D341Med (cell line): ENCODE measurements around the gene RYR1.
"Not testable (repeated sequence)": the region's sequence is repeated elsewhere in the genome, so short reads cannot be mapped to it uniquely, and the experiment has no call there.

Source experiments
- DNase-seq: peaks from one replicate; pipeline ENCODE4 v3.0.0; 2012; ENCODE audit warnings: low spot score

The RYR1 gene

GRCh38 chr19:38490861-38491260 lies 57.4 kb downstream of the RYR1 start:
- DNase-seq: no peak

- no peak for DNase-seq
Measured at GRCh38 chr19:38492181-38492813, 58.8 kb downstream of the RYR1 start.

- no peak for DNase-seq
Measured at GRCh38 chr19:38494379-38494778, 60.9 kb downstream of the RYR1 start.

DNA sequence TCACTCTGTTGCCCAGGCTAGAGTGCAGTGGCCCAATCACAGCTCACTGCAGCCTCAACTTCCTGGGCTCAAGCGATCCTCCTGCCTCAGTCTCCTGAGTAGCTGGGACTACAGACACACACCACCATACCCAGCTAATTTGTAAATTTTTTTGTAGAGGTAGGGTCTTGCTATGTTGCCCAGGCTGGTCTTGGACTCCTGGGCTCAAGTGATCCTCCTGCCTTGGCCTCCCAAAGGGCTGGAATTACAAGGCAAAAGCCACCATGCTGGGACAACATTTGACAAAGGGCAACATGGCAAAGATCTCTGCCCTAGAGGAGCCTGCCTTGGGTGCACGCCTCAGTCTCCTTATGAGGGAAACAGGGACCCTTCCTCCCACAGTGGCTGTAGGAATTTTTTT lies 61.9 kb downstream of the RYR1 start:
- not testable (repeated sequence) for DNase-seq

DNA sequence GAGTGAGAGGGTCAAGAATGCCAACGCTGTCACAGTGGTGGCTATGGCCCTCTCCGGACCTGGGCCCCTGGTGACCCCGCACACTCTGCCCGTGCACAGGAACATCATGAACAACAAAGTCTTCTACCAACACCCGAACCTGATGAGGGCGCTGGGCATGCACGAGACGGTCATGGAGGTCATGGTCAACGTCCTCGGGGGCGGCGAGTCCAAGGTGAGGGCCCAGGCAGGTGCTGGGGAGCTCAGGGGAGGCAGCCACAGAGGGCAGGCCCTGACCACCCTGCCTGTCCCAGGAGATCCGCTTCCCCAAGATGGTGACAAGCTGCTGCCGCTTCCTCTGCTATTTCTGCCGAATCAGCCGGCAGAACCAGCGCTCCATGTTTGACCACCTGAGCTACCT lies 62.6 kb downstream of the RYR1 start:
- DNase-seq: no peak

DNA sequence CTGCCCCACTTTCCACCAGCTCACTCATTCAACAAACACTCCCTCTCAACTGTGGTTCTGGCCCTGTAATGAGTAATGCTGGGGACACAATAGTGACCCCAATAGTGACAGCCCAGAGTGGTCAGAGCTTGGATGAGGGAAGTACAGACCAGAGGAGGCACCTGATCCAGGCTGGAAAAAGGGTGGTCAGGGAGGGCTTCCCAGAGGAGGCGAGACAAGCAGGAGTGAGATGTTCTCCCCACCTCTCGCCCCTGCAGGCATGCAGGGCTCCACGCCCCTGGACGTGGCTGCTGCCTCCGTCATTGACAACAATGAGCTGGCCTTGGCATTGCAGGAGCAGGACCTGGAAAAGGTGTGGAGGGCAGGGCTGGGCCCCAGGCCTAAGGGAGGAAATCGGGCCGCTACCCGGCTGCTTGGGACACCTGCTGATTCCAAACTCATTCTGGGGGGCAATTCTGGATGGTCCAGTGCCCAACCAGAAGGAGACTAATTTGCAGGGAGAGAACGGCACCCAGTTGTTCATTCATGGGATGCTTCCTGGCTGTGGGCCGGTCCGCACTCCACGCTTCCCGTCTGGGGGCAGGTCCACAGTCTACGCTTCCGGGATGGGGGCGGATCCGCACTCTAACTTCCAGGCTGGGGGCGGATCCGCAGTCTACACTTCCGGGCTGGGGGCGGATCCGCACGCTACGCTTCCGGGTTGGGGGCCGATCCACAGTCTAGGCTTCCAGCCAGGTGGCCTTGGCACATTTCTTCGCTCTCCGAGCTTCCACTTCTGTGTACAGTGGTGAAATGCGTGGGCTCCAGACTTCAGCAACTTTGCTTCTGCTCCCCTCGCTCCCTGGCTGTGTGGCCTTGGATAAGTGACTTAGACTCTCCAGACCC lies 63.4 kb downstream of the RYR1 start:
- DNase-seq: no peak

GRCh38 chr19:38497907-38498306 lies 64.4 kb downstream of the RYR1 start:
- DNase-seq: no peak

DNA sequence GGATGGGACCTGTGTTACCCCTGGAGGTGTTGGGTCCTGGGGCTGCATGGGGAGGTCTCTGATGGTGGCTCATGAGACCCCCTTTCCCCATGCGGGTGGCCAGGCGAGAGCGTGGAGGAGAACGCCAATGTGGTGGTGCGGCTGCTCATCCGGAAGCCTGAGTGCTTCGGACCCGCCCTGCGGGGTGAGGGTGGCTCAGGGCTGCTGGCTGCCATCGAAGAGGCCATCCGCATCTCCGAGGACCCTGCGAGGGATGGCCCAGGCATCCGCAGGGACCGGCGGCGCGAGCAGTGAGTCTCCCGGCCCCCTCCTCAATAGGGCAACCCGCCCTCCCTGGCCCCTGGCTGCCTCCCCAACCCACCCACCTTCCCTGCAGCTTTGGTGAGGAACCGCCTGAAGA lies 66.0 kb downstream of the RYR1 start:
- no peak for DNase-seq

GRCh38 chr19:38500450-38500849 lies 67.0 kb downstream of the RYR1 start:
- no peak for DNase-seq

- no peak for DNase-seq
Measured at GRCh38 chr19:38502410-38503076, 69.1 kb downstream of the RYR1 start.

GRCh38 chr19:38503077-38503410 lies 69.6 kb downstream of the RYR1 start:
- no peak for DNase-seq

DNA sequence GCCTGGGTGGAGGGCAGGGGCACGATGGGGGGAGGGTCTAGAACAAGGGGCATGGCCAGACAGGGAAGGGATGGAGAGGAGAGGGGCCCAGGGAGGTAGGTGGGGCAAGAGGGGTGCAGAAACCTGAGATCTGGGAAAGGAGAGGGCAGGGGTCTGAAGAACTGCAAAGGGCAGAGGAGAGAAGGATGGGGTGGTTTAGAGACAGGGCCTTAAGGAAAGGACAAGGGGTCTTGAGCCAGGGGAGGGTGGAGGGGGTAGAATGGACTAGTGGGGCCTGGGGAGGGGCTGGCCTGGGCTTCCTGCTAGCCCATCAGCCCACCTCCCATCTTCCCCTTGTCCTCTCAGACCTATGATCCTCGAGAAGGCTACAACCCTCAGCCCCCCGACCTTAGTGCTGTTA lies 72.5 kb downstream of the RYR1 start:
- DNase-seq: peak; percentile 21

GRCh38 chr19:38506375-38506722 lies 72.9 kb downstream of the RYR1 start:
- DNase-seq: no peak

DNA sequence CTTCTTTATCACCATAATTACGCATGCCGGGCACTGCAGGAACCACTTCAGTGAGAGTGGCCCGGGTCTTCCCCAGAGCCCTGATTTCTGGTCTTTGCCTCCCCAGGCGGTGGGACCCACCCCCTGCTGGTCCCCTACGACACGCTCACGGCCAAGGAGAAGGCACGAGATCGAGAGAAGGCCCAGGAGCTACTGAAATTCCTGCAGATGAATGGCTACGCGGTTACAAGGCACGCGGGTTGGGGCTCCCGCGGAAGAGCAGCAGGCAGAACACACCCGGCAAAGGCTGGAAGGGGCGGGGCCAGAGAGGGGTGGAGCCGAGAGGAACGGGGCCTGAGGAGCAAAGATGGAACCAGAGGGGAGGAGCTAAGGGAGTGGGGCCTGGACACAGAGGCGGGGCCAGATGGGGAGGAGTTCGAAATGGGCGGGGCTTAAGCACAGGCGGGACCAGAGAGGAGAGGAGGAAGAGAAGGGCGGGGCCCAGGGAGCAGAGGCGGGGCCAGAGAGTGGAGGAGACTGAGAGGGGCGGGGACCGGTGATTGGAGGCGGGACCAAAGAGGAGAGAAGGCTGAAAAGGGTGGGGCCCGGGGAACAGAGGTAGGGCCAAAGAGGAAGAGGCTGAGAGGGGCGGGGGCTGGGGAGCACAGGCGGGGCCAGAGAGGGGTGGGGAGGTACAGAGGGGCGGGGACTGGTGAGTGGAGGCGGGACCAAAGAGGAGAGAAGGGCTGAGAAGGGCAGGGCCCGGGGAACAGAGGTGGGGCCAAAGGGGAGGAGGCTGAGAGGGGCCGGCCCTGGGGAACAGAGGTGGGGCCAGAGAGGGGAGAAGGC lies 73.4 kb downstream of the RYR1 start:
- peak; percentile 90 for DNase-seq

- DNase-seq: no peak
Measured at GRCh38 chr19:38507551-38508127, 74.1 kb downstream of the RYR1 start.

- DNase-seq: no peak
Measured at GRCh38 chr19:38508507-38508906, 75.0 kb downstream of the RYR1 start.

DNA sequence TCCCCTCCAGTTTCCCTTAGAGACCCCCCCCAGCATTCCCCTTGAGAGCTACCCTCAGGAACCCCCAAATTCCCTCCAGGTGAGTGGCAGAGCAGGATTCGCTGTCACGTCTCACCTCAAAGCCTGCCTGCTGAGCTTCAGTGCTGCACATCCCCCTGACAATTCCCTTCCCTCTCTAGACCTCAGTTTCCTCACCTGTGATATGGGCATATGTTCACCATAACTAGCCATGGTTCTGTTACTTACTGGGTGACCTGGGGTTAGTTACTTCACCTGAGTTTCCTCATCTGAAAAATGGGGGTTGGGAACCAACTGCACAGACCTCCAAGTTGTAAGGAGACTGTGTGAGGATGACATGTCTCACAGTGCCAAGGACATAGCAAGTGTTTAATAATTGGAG lies 75.5 kb downstream of the RYR1 start:
- DNase-seq: no peak

GRCh38 chr19:38511074-38511708 lies 77.7 kb downstream of the RYR1 start:
- no peak for DNase-seq

GRCh38 chr19:38512277-38512676 lies 78.8 kb downstream of the RYR1 start:
- no peak for DNase-seq

DNA sequence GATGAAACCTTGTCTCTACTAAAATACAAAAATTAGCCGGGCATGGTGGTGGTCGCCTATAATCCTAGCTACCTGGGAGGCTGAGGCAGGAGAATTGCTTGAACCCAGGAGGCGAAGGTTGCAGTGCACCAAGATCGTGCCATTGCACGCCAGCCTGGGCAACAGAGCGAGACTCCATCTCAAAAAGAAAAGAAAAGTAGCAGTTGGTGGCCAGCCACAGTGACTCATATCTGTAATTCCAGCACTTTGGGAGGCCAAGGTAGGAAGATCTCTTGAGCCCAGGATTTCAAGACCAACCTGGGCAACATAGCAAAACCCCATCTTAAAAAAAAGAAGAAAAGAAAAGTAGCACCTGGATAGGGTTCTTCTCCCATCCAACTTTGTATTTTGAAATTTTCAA lies 79.7 kb downstream of the RYR1 start:
- not testable (repeated sequence) for DNase-seq

DNA sequence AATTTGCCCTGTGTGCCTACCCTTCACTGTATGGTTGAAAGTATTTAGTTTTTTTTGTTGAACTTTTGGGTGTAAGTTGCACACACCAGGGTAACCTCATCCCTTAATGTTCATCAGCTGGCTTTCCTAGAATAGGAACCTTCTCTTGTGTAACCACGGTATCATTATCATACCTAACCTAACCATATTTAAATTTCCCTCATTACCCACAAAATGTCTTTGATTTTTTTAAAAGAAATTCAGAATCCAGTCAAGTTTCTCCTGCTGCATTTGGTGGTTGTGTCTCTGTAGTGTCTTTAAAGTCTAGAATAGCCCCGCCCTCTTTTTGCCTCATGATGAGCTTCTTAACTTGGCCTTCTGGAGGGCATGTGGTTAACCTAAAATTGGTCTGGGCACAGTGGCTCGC lies 80.3 kb downstream of the RYR1 start:
- DNase-seq: no peak
